Mucosa of gallbladder (tissue), 1 donor: ENCODE results near the gene SLC26A9. TPM values are rescaled to one million over a fixed set of nuclear protein-coding genes. Genes with fewer than 3 reads are reported as not detected.

Experiments used
- DNase-seq: peaks from one replicate; pipeline ENCODE4 v3.0.0-alpha.2; 2020; ENCODE audit warnings: low spot score
- total RNA-seq: library from RNA; stranded (reverse); gene quantifications from one replicate; pipeline ENCODE4 v1.2.1, GENCODE V29; 2021
- donor health status: DM: no; HTN: no; CAD: no.

The SLC26A9 gene
- total RNA-seq, 1 donor from 2014 or later = 1.3 TPM

GRCh38 chr1:205948886-205949285 lies 5.6 kb upstream of the SLC26A9 start:
- DNase-seq = no peak

GRCh38 chr1:205948039-205948438 lies 4.8 kb upstream of the SLC26A9 start:
- no peak for DNase-seq

GRCh38 chr1:205947024-205947423 lies 3.8 kb upstream of the SLC26A9 start:
- no peak for DNase-seq

GRCh38 chr1:205945069-205945468 lies 1.8 kb upstream of the SLC26A9 start:
- no peak for DNase-seq

- DNase-seq = no peak
These were observed 1.3 kb upstream of the SLC26A9 start for GRCh38 chr1:205944525-205944924.

- DNase-seq = no peak
These were observed 561 bp downstream of the SLC26A9 start for GRCh38 chr1:205942631-205943159.

GRCh38 chr1:205940710-205941109 lies 2.5 kb downstream of the SLC26A9 start:
- DNase-seq = no peak

GRCh38 chr1:205939690-205940330 lies 3.4 kb downstream of the SLC26A9 start:
- DNase-seq = no peak

GRCh38 chr1:205938682-205939081 lies 4.6 kb downstream of the SLC26A9 start:
- DNase-seq = no peak

- no peak for DNase-seq
These were observed 6.2 kb downstream of the SLC26A9 start for GRCh38 chr1:205936846-205937586.

GRCh38 chr1:205936311-205936710 lies 6.9 kb downstream of the SLC26A9 start:
- DNase-seq = no peak

- DNase-seq = no peak
These were observed 7.4 kb downstream of the SLC26A9 start for GRCh38 chr1:205935869-205936268.

GRCh38 chr1:205934788-205935187 lies 8.5 kb downstream of the SLC26A9 start:
- DNase-seq = no peak

GRCh38 chr1:205933671-205934618 lies 9.3 kb downstream of the SLC26A9 start:
- DNase-seq = peak; percentile 73

GRCh38 chr1:205932776-205933175 lies 10.5 kb downstream of the SLC26A9 start:
- DNase-seq = no peak

- DNase-seq = no peak
These were observed 12.4 kb downstream of the SLC26A9 start for GRCh38 chr1:205930799-205931281.

- no peak for DNase-seq
These were observed 13.1 kb downstream of the SLC26A9 start for GRCh38 chr1:205930195-205930577.

- DNase-seq = no peak
These were observed 13.6 kb downstream of the SLC26A9 start for GRCh38 chr1:205929496-205930194.

- DNase-seq = no peak
These were observed 14.9 kb downstream of the SLC26A9 start for GRCh38 chr1:205928317-205928716.

- no peak for DNase-seq
These were observed 15.6 kb downstream of the SLC26A9 start for GRCh38 chr1:205927676-205928075.

- DNase-seq = no peak
These were observed 16.0 kb downstream of the SLC26A9 start for GRCh38 chr1:205927247-205927646.
